ENCODE data around the gene MGAT4A.

MGAT4A gene

GRCh38 chr2:98696200-98696599 is 34.7 kb downstream of the MGAT4A start:
- Mint-ChIP-seq H3K4me1 (peaks cover 60% of the 10 kb centered on the region), H3K4me3 (no peak overlapping the region), H3K27me3 (no peaks in the 10 kb centered on the region), H3K36me3 (peaks cover 38% of the 10 kb centered on the region), H3K27ac (no peak overlapping the region), H3K9me3 (peaks cover 2% of the 10 kb centered on the region)
- no peak for DNase-seq
- CTCF ChIA-PET, result no interaction called here

GRCh38 chr2:98695255-98695654 is 35.7 kb downstream of the MGAT4A start:
- Mint-ChIP-seq H3K27ac (no peak overlapping the region), H3K27me3 (no peaks in the 10 kb centered on the region), H3K9me3 (peaks cover 2% of the 10 kb centered on the region), H3K4me3 (no peak overlapping the region), H3K4me1 (peaks cover 65% of the 10 kb centered on the region), H3K36me3 (peaks cover 41% of the 10 kb centered on the region)
- CTCF ChIA-PET, result no interaction called here
- DNase-seq, result no peak

GRCh38 chr2:98693477-98693876 is 37.5 kb downstream of the MGAT4A start:
- no peak for DNase-seq
- H3K36me3 Mint-ChIP-seq, result peaks cover 39% of the 10 kb centered on the region
- no peaks in the 10 kb centered on the region for H3K27me3 Mint-ChIP-seq
- CTCF ChIA-PET, result interaction anchor here (1.0 kb wide), 1 partner anchor 37 kb away, joined by 3 read pairs; the partner anchor contains the start of gene MGAT4A
- peaks cover 66% of the 10 kb centered on the region for H3K4me1 Mint-ChIP-seq
- H3K4me3 Mint-ChIP-seq, result no peak overlapping the region
- H3K27ac Mint-ChIP-seq, result peak overlapping the region; percentile 86
- H3K9me3 Mint-ChIP-seq, result peaks cover 2% of the 10 kb centered on the region

- Mint-ChIP-seq H3K27me3 (no peaks in the 10 kb centered on the region), H3K4me1 (peaks cover 71% of the 10 kb centered on the region), H3K36me3 (peaks cover 40% of the 10 kb centered on the region), H3K4me3 (peak overlapping the region; percentile 16), H3K9me3 (peaks cover 2% of the 10 kb centered on the region), H3K27ac (peak overlapping the region; percentile 81)
- DNase-seq, result no peak
- CTCF ChIA-PET, result interaction anchor here (1.0 to 1.7 kb wide), 6 partner anchors 28 to 59 kb away, joined by 3 to 9 read pairs (median 4); partner anchors contain the start of gene MGAT4A
These were observed 38.6 kb downstream of the MGAT4A start for GRCh38 chr2:98692090-98693054.

- Mint-ChIP-seq H3K27ac (no peak overlapping the region), H3K4me3 (no peak overlapping the region)
- CTCF ChIA-PET, result interaction anchor here (1.0 to 1.5 kb wide), 3 partner anchors 29 to 43 kb away, joined by 4 to 9 read pairs (median 5); no protein-coding TSS in a partner anchor
These were observed 39.6 kb downstream of the MGAT4A start for GRCh38 chr2:98691303-98691702.

GRCh38 chr2:98685930-98686887 is 44.7 kb downstream of the MGAT4A start:
- no peak overlapping the region for H3K4me3 Mint-ChIP-seq
- H3K27me3 Mint-ChIP-seq, result no peaks in the 10 kb centered on the region
- peaks cover 2% of the 10 kb centered on the region for H3K9me3 Mint-ChIP-seq
- no peak for DNase-seq
- CTCF ChIA-PET, result interaction anchor here (0.9 to 1.8 kb wide), 3 partner anchors 12 to 37 kb away, joined by 3 to 6 read pairs (median 3); no protein-coding TSS in a partner anchor
- peaks cover 39% of the 10 kb centered on the region for H3K36me3 Mint-ChIP-seq
- no peak overlapping the region for H3K27ac Mint-ChIP-seq
- peaks cover 29% of the 10 kb centered on the region for H3K4me1 Mint-ChIP-seq

More at GRCh38 chr2:98691303-98691702, 39.6 kb downstream of the MGAT4A start:
- Mint-ChIP-seq H3K36me3 (peaks cover 45% of the 10 kb centered on the region), H3K9me3 (peaks cover 2% of the 10 kb centered on the region), H3K27me3 (no peaks in the 10 kb centered on the region), H3K4me1 (peaks cover 67% of the 10 kb centered on the region)
- DNase-seq, result no peak

- Mint-ChIP-seq H3K4me3 (no peak overlapping the region), H3K9me3 (peaks cover 6% of the 10 kb centered on the region), H3K36me3 (peaks cover 31% of the 10 kb centered on the region), H3K27me3 (no peaks in the 10 kb centered on the region), H3K4me1 (peaks cover 18% of the 10 kb centered on the region), H3K27ac (no peak overlapping the region)
- CTCF ChIA-PET, result no interaction called here
- DNase-seq, result no peak
These were observed 47.2 kb downstream of the MGAT4A start for GRCh38 chr2:98683728-98684127.

- H3K27me3 Mint-ChIP-seq, result no peaks in the 10 kb centered on the region
- H3K27ac Mint-ChIP-seq, result no peak overlapping the region
- CTCF ChIA-PET, result no interaction called here
- H3K4me3 Mint-ChIP-seq, result no peak overlapping the region
- peaks cover 56% of the 10 kb centered on the region for H3K36me3 Mint-ChIP-seq
- peaks cover 17% of the 10 kb centered on the region for H3K9me3 Mint-ChIP-seq
- DNase-seq, result no peak
- H3K4me1 Mint-ChIP-seq, result peaks cover 11% of the 10 kb centered on the region
These were observed 54.2 kb downstream of the MGAT4A start for GRCh38 chr2:98676742-98677141.

GRCh38 chr2:98674233-98674964 is 56.5 kb downstream of the MGAT4A start:
- no peak overlapping the region for H3K4me3 Mint-ChIP-seq
- no peak overlapping the region for H3K27ac Mint-ChIP-seq
- H3K36me3 Mint-ChIP-seq, result peaks cover 69% of the 10 kb centered on the region
- peaks cover 19% of the 10 kb centered on the region for H3K4me1 Mint-ChIP-seq
- CTCF ChIA-PET, result interaction anchor here (1.7 to 2.1 kb wide), 3 partner anchors 10 to 25 kb away, joined by 5 to 9 read pairs (median 6); no protein-coding TSS in a partner anchor
- H3K27me3 Mint-ChIP-seq, result no peaks in the 10 kb centered on the region
- peaks cover 29% of the 10 kb centered on the region for H3K9me3 Mint-ChIP-seq
- DNase-seq, result no peak

GRCh38 chr2:98669675-98670074 is 61.3 kb downstream of the MGAT4A start:
- H3K4me1 Mint-ChIP-seq, result peaks cover 39% of the 10 kb centered on the region
- H3K27ac Mint-ChIP-seq, result no peak overlapping the region
- H3K27me3 Mint-ChIP-seq, result no peaks in the 10 kb centered on the region
- CTCF ChIA-PET, result no interaction called here
- H3K4me3 Mint-ChIP-seq, result no peak overlapping the region
- peaks cover 90% of the 10 kb centered on the region for H3K36me3 Mint-ChIP-seq
- H3K9me3 Mint-ChIP-seq, result peaks cover 52% of the 10 kb centered on the region
- no peak for DNase-seq

GRCh38 chr2:98665677-98666076 is 65.3 kb downstream of the MGAT4A start:
- peaks cover 63% of the 10 kb centered on the region for H3K4me1 Mint-ChIP-seq
- CTCF ChIA-PET, result no interaction called here
- H3K4me3 Mint-ChIP-seq, result peak overlapping the region; percentile 13
- peaks cover 77% of the 10 kb centered on the region for H3K36me3 Mint-ChIP-seq
- H3K9me3 Mint-ChIP-seq, result peaks cover 33% of the 10 kb centered on the region
- DNase-seq, result no peak
- no peaks in the 10 kb centered on the region for H3K27me3 Mint-ChIP-seq
- H3K27ac Mint-ChIP-seq, result peak overlapping the region; percentile 98

GRCh38 chr2:98664323-98664722 is 66.6 kb downstream of the MGAT4A start:
- no peaks in the 10 kb centered on the region for H3K27me3 Mint-ChIP-seq
- peaks cover 73% of the 10 kb centered on the region for H3K4me1 Mint-ChIP-seq
- CTCF ChIA-PET, result interaction anchor here (0.6 to 1.6 kb wide), 4 partner anchors 10 to 112 kb away, joined by 3 to 5 read pairs (median 4); no protein-coding TSS in a partner anchor
- peaks cover 33% of the 10 kb centered on the region for H3K9me3 Mint-ChIP-seq
- H3K27ac Mint-ChIP-seq, result peak overlapping the region; percentile 98
- H3K4me3 Mint-ChIP-seq, result peak overlapping the region; percentile 55
- DNase-seq, result peak; percentile 77
- H3K36me3 Mint-ChIP-seq, result peaks cover 78% of the 10 kb centered on the region

GRCh38 chr2:98663511-98664090 is 67.3 kb downstream of the MGAT4A start:
- Mint-ChIP-seq H3K4me3 (peak overlapping the region; percentile 71), H3K36me3 (peaks cover 75% of the 10 kb centered on the region), H3K4me1 (peaks cover 80% of the 10 kb centered on the region), H3K27me3 (no peaks in the 10 kb centered on the region), H3K9me3 (peaks cover 27% of the 10 kb centered on the region), H3K27ac (peak overlapping the region; percentile 98)
- DNase-seq, result peak; percentile 38
- CTCF ChIA-PET, result interaction anchor here (0.6 to 1.6 kb wide), 4 partner anchors 10 to 113 kb away, joined by 3 to 5 read pairs (median 4); no protein-coding TSS in a partner anchor

Data from activated naive CD4-positive, alpha-beta T cell treated with anti-CD3 and anti-CD28 coated beads, Interleukin-2, amount 10 ng/mL, durations not matched to agents 7 days and 5 days (primary cell).